Midbrain (tissue), 1 donor: Measurements from ENCODE around the gene LRRC15.

Experiments
- DNase-seq: peaks from one replicate; lab custom pipeline; 2025; lab: John Stamatoyannopoulos, UW

LRRC15 gene

DNA sequence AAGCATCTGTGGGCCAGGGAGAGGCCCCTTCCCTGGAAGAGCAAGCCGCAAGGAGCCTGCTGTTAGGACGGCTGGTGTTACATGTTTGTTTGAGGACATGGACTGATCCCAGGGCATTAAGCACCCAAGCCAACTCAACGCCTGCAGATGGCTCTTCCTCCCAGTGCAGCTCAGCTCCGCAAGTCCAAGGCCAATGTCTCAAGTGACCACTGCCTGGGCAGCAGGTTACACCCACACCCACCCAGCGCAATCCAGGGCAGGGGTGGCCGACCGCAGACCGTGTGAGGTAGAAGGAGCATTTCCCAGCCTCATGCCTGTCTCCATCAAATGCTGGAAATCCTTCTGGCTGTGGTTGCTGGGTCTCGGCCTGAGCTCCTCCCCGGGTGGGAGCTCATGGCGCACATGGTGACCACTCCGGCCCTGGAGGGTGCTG, 15.0 kb upstream of the LRRC15 start:
- DNase-seq, result no peak

DNA sequence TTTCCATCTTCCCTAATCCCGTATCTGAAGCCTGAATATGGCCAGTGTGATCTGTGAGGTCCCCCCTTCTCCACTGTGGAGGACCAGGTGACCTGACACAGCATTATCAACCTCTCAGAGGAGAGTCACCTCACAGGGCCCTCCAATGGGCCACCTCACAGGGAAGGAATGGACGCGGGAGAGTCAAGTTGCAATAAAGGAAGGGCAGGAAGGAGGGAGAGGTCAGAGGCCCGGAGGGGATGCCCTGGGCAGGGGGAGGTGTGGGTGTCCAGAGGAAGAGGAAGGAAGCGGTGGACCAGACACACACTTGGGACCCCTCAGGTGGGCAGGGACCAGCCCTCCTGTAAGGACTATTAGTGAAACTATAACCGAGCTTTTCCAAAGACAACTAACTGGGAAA, 14.6 kb upstream of the LRRC15 start:
- no peak for DNase-seq

DNA sequence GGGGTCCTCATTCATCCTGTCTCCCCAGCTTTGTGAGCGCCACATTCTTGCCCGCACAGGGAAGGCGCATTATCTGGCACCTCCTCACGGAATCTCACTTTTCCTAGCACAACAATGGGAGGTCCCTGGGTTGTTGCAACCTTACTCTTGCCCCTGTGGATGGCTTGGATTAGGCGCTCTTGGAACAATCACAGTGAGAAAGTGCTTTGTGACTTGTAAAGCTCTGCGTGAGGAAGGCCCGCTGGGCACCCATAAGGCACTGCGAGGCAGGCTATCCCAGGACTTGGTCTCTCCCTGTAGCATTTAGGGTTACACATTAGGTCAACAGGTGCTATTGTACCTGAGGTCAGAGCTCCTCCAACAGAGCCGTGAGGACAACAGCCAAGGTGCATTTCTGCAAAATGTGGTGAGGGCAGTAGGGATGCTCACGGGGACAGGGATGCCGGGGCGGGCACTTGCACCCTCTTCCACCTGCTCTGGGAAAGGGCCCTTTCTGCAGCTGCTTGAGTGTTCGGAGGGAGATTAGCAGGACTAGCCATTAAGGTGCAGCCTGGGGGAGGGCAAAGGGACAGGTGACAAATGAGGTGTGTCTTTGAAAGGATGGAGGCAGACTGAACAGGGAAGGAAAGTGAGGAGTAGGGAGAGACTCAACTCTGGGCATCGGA, 13.9 kb upstream of the LRRC15 start:
- DNase-seq, result no peak

DNA sequence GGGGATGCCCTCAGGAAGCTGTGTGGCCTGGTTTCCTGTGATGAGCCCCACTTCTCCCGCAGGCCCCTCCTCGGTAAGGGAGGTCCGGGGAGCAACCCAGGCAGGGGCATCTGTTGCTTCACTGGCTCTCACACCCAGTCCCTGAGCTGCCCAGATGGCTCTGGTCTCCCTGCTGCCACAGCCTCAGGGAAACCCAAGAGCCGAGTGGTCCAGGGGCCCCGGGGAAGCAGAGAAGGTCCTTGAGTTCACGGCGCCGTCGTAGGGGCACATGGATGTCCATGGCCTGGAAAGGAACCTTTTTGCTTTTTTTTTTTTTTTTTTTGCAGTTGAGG, 13.3 kb upstream of the LRRC15 start:
- no peak for DNase-seq

DNA sequence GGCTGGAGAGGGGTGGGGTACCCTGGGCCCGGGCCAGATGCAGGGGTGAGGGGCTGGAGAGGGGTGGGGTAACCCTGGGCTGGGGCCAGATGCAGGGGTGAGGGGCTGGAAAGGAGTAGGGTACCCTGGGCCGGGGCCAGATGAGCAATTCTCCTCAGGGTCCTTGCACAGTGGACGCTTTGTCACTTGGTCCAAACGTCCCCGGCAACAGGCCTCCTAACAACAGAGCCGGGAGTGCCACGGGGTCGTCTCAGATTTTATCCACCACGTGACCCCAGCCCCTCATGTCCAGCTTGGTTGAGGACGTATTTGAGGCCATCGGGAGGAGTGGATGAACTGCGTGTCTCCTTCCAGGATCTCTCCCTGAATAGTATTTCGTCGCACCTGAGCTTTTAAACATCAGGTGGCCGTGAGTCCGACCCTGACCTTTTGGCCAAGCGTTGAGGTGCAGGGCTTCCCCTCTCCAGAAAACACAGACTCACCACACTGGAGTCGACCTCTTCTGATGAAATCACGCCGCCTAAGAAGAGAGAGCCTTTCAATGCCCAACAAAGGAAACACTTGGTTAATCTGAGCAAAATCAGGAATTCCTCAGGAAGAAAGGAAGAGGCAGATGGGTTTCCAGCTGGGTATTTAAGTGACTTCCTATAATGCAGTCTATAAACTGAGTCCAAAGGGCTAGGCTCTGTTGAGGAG, 12.8 kb upstream of the LRRC15 start:
- DNase-seq, result no peak

DNA sequence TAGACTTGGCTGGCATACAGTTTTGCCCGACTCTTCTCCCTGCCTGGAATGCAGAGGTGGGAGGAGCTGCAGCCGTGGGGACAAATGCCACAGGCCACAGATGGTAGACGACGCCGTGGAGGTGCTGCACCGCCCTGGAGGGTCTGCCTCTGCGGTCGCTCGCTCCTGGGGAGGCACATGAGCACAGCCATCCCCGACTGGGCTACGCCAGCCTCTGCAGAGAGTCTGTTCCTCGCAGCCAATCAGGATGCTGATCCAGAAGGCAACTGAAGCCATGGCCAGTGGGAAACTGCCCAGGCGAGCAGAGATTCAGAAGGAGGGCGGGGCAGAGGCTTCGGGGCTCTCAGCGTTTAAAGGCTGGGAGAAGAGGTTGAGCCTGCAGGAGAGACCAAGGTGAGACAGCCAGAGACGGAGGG, 11.9 kb upstream of the LRRC15 start:
- no peak for DNase-seq

DNA sequence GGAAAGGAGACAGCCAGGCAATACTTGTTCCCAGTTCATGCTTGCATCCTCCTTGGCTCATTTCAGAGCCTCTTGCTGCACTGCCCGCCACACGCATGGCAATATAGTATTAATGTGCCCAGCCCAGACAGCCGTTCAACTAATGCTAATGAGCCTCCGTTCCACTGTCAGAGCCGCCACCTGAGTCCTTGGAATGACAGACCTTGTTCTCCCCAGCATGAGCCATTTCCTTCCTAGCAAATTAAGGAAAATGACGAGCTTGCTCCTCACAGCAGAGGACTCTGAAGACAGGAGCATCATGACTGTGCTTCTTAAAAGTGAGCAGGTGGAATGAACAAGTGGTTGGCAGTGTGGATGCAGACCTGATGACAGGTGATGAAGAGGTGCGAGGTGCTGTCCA, 10.8 kb upstream of the LRRC15 start:
- DNase-seq, result no peak

DNA sequence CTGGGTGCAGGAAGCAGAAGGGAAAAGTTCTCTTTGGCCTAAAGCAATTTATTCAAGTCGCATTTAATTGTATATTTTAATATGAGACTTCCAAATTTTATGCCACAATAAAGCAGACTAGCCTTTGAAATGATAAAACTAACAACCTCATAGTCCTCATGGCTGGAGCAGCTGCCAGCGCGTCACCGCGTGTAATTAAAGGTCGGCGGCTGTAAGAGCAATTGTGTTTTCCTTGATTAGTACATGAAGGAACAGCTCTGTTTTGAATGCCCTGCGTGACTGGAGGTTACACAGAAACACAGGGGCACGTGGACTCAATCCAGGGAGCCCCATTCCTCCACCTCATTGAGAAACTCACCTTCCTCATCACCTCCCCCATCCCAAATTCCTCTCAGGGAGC, 10.1 kb upstream of the LRRC15 start:
- no peak for DNase-seq

DNA sequence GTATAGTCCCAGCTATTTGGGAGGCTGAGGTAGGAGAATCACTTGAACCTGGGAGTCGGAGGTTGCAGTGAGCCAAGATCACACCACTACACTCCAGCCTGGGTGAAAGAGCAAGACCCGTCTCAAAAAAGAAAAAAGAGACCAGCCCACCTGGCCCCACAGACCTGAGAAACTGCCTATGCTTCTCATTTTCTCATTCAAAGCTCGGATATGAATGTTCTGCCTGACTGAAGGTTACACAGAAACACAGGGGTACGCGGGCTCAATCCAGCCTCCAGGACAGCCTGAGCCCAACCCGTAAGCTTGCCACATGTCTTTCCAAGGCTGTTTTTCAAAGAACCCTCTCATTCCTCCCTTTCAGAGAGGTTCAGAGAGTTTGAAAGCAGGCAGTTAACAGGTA, 9.7 kb upstream of the LRRC15 start:
- DNase-seq, result no peak

DNA sequence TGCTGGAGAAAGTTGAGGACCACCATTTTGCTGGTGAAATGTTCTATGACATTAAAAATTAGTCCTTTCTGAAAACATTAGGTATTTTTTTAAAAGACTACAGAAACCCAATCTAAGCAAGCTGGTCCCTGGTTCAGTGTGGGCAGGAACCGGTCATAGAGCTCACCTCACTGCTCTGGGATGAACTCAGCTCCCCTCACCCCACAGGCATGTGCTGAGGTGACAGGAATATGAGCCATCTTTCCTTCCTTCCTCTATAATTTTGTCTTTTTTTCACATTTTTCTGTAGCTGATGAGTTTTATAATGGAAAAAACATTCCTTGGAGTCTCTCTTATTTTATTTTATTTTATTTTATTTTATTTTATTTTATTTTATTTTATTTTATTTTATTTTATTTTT, 8.2 kb upstream of the LRRC15 start:
- DNase-seq, result no peak

DNA sequence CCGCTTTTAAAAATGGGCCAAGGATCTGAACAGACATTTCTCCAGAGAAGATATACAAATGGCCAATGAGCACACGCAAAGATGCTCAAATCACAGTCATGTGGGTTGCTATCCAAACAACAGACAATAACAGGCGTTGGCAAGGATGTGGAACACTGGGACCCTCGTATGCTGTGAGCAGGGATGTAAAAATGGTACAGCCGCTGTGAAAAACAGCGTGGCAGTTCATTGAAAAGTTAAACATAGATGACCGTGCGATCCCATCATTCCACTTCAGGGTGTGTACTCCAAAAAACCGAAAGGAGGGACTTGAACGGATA, 6.7 kb upstream of the LRRC15 start:
- DNase-seq, result no peak

DNA sequence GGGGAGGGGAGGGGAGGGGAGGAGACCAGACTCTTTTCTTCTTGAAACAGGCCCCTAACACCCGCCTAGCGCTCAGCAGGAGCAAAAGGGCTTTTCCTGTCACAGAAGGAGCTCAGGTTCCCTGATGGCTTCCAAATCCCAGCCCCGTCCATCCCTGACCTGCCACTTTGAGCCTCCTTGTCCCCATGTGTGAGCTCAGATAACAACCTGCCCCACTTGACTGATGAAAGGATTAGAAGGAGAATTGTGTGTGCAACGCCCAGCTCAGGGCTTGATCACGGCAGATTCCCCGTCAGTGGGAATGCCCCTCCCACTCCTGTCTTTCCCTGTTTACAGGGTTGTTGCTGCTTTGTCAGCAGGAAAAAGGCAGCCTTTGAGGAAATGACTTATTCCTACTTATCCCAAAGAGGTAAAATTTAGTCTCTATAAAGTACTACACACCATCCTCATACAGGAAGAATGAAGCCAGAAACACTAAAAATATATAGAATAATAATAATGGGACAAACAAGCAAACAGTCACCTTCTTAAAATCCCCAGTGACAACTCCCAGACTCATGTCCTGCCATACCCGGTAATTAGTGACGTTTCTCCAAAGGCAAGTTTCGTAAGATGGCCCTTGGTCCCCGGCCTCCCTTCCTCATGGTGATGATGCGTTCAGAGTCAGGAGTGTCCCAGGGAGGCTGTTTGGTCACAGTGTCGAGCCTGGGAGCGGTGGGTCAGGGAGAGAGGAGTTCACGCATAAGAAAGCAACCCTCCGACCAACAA, 6.1 kb upstream of the LRRC15 start:
- DNase-seq, result no peak

DNA sequence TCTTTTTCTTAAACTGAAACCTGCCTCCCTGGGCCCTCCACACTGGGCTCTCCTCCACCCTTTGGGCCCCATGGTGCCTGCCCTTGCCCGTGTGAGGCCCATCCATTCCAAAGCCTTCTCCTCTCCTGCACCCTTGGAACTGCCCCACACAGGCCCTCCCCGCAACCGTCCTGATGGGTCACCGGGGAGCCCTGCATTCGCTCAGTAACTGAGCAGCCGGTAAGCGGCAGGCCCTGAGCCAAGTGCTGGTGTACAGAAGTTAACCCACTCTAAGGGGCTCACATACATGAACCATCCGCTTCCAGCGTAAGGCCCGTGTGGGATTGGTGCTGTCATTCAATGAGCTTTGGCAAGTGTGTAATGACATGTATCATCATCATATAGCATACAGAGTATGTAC, 5.4 kb upstream of the LRRC15 start:
- no peak for DNase-seq

DNA sequence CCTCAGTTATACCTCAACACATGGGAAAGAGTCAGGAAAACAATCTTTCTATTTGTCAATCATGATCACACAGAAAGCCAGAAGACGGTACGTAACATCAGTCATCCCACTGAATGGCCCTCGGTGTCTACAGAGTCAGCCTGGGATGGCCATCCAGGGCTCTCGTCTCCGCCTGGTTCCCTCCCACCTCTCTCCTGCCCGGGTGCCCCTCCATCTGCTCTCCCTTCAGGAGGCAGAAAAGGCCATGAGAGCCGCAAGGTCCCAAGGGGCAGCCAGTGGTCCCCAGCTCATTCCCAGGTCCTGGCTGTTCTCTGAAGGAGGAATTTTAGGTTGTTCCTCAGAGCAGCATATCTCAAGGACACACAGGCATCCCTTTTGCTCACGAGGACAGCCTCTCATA, 4.4 kb upstream of the LRRC15 start:
- DNase-seq, result no peak

DNA sequence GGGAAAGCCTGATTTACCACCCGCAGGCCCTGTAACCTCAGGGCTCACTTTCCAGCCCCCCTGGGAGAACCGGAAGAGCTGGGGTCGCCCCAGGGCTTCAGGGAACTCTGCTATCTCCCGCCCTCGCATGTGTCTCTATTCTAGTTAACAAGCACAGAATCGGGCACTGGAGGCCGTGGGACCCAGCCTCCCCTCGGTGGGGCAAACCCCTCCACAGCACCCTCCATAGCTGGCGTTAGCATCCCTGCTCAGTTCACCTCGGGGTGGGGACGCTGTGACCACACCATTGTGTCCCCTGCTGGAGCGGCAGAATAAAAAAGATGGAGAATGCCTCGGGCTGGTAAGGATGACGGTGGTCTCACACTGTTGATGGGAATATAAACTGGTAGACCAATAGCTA, 3.5 kb upstream of the LRRC15 start:
- no peak for DNase-seq

DNA sequence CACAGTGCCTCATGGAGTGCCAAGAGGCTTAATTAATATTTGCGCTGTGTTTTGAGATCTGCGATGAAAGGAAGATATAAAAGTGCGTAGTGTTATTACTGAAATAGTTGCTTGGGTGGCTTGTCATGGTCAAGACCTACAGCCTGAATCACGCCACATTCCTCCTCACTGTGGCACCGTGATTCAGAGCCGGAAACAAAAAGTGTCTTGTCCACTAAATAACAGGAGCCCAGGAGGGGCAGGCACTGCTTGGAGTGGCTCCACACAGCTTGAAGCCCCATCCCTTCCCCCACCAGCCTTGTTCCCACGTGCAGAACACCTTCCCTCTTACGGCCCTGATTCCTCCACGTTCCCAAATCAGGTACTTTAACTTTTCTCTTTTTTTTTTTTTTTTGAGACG, 1.2 kb upstream of the LRRC15 start:
- no peak for DNase-seq

DNA sequence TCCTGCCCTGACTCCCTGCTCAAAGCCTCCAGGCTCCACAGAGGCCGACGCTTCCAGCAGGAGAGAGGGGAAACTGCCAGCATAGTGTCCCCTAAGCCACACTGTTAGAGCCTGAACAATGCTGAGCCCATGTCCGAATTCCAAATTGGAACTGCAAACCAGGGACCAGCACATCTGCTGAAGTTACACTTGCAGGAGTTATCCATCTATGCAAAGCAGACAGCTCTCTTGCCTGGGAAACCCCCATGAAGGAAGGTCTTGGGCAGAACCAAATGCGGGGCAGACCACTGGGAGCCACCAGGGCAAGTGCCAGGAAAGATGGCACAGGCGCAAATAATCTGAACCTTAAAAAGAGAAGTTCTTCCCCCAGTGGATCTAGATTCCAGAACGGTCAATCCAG, 625 bp downstream of the LRRC15 start:
- no peak for DNase-seq

DNA sequence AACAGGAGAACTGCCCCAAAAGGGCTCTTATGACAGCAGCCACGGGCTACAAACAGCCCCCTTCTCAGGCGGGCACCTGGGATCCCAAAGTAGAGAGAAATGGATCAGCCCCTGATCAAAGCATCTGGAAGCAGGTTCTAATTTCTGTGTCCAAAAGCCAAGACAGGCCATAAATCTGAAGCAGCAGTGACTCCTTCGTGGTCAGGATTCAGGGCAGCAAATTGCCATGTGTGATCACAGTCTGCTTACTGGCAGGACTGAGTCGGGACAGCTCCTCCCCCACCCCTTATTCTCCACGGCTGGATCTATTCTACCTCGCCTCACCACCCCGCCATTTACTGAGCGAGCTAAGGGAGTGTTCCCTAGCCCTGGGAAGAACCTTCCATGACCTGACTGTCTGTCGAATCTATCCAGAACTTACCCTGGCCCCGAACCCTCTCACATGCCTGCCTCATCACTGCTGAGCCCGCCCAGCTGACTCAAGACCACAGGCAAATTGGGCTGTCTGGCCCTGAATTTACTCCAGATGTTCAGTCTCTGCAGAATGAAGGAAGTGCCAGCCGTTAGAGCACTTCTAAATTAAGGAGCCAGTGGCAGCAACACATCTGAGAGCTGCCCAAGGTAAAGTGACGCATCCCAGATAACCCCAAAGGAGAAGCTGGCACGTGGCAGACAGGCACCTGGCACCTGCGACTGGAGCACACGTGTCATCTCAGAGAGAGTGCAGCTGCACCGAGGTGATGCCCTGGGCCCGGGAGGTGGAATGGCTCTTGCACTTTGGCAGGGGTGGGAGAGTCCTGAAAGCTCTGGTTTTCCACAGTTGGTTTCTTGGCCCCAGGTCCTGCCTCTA, 1.3 kb downstream of the LRRC15 start:
- DNase-seq, result no peak

DNA sequence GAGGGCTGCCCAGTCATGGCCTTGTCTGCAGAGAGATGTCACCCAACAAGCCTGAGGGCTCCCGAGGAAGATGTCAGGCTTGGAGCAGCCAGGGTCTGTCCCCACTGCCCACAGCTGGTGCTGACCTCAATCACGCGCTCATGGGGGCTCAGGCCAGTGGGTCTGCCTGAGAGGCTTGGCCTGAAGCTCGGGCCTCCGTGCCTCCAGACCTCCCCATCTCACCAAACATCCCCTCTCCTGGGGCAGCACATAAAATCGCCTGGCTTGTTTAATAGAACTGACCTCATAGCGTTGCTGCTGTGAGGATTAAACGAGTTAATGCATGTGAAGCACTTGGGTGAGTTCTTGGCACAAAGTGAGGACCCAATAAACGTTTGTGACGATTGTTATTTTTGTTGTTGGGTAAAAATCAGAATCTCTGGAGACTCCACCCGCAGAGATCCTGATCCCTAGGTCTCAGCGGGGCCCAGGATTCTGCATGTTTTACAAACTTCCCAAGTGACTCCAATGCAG, 3.5 kb downstream of the LRRC15 start:
- DNase-seq, result no peak

DNA sequence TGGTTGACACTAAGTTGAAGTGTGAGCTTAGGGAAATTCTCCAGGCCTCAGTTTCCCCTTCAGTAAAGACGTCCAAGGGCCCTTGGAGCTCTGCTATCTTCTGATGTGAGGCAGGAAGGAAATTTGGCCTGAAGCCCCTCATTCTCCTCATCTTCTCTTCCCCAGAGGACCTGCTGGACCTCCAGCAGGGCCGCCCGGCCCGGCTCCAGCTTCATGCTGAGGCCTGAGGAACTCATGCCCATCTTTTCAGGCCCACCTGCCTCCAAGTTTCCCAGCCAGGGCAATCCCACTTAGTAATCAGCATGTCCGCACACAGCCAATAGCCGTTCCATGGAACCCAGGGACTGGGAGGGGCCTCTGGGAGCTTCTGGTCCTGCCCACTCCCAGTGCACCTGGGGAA, 4.0 kb downstream of the LRRC15 start:
- no peak for DNase-seq

DNA sequence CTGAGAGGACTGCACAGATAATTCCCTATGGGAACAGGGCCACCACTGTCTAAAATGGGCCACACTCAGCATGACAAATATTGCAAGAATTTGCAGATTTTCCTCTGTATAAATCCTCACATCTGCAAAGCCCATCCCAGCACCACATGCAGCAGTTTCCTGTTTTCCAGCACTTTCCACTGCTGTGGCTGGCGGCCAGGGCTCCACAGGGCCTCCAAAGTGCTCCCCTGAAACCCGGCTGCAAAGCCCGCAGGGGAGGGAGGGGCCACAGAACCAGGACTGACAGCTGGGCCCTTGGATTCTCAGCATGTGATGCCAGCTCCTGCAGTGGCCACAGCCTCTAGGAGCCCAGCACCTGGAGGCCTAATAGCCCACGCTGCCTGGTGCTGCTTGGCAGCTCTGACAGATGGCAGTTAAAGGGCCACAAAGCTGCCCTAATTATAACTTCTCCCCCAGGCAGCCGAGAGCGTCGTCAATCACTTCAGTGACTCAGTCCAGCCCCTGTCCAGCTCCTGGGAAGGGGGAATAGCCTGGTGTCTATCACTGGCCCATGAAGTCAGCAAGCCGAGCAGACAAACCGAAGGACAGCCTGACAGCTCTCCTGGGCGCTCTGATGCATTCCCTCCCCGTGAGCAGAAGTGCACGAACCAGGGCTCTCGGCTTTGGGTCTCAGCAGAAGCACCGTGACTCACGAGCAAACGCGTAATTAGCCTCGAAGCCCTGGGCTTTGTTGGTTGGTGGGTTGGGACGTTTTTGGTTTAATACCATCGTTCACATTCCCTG, 4.7 kb downstream of the LRRC15 start:
- DNase-seq, result no peak

DNA sequence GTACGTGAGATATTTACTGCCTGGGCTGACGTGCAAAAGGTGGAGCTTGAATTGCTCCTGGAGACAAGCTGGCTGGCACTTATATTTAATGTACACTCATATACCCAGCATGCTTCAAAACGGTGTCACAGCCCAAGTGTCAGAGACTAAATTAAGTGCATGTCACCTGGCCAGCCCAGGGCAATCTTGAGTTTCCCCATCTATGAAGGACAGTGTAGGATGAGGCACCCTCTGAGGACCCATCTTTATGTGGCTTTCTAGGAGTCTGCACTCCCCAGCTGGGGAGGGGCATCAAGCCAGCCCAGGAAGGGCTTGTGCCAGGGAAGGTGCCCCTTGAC, 5.3 kb downstream of the LRRC15 start:
- DNase-seq, result no peak
